GM18505 (cell line): Measurements from ENCODE around the gene FUT7.

ENCODE experiments used
- ATAC-seq: cut with Tn5 transposase; IDR thresholded peaks from one replicate; pipeline ENCODE4 v1.9.1; 2021; ENCODE audit not compliant: unreplicated experiment
- POLR2A ChIP-seq: IDR thresholded peaks from 4 replicates; pipeline ENCODE4 v1.6.1; 2011; ENCODE audit warnings: borderline replicate concordance; ENCODE audit not compliant: insufficient read depth, insufficient read length; ENCODE audit errors: extremely low read depth

FUT7 gene

DNA sequence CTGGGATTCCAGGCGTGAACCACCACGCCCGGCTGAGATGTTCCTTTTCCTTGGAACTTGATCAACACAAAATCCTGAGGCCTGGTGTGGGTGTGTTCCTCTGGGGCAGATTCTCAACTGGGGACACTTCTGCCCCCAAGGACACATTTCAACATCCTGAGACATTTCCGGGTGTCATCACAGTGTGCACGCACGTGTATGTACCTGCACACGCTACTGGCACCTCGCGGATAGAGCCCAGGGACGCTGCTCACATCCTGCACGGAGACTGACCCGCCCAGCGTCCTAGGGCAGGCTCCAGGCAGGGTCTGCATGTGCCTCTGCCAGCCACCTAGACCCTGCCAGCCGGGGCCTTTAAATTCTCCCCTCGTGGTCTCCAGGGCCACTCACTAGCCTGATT is 30.5 kb upstream of the FUT7 start:
- no peak for TF ChIP-seq POLR2A
- ATAC-seq, result no peak

DNA sequence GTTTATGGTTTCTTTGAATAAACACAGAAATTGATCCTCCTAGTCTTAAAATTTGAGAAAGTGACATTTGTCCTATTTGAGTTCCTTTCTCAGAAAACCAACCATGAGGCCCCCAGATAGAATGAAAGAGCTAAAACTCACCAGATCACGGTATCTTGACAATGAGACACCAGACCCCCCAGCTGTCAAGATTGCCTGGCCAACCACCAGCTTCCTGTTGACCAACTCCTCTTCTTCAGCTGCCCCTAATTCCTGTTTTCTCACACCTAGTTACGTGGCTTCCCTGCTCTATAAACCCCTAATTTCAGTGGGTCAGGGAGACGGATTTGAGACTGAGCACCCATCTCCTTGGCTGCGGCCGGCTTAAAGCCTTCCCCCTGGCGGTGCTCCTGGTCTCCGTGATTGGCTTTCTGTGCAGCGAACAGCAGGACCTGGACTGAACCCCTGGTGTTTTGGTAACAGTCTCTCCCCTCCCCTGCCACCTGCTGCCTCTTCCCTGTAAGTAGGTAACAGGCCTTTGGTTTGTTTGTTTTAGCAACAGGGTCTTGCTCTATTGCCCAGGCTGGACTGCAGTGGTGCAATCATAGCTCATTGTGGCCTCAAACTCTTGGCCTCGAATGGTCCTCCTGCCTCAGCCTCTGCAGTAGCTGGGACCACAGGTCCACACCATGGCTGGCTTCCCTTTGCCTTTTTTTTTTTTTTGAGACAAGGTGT is 26.8 kb upstream of the FUT7 start:
- no peak for ATAC-seq
- TF ChIP-seq POLR2A, result no peak

DNA sequence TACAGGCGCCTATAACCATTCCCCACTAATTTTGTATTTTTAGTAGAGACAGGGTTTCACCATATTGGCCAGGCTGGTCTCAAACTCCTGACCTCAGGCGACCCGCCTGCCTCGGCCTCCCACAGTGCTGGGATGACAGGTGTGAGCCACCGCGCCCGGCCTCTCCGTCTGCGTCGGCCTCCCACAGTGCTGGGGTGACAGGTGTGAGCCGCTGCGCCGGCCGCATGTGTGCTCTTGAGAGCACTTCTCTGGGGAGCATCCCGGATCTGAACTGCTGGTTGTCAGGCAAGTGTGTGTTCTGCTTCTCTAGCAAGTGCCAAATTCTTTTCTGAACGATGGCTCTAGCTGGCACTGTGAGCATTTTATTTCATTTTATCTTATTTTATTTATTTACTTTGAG is 25.7 kb upstream of the FUT7 start:
- TF ChIP-seq POLR2A, result no peak
- no peak for ATAC-seq

DNA sequence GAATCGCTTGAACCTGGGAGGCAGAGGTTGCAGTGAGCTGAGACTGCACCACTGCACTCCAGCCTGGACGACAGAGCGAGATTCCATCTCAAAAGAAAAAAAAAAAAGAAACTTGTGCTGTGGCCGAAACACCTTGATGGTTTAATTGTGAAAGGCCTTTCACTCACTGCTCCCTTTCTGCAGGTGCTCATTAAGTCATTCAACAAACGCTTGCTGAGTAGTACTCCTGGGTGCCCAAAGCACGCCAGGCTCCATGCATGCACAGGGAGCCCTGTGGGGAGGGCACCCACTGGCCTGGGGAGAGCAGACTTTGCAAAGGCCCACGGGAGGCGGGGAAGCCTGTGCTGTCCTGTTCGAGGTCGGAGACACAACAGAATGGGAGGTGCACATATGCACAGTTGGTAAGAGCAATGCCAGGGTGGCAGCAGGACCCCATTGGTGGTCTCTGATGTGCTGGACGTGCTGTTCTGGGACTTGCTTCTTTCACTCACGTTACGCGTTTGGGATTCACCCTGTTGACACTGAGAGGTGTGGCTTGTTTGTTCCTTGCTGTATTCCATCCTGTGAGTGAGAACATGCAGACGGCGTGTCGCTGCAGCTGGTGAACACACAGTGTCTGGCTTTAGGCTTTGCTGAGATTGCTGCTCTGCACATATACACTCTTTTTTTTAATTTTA is 25.0 kb upstream of the FUT7 start:
- no peak for ATAC-seq
- TF ChIP-seq POLR2A, result no peak

DNA sequence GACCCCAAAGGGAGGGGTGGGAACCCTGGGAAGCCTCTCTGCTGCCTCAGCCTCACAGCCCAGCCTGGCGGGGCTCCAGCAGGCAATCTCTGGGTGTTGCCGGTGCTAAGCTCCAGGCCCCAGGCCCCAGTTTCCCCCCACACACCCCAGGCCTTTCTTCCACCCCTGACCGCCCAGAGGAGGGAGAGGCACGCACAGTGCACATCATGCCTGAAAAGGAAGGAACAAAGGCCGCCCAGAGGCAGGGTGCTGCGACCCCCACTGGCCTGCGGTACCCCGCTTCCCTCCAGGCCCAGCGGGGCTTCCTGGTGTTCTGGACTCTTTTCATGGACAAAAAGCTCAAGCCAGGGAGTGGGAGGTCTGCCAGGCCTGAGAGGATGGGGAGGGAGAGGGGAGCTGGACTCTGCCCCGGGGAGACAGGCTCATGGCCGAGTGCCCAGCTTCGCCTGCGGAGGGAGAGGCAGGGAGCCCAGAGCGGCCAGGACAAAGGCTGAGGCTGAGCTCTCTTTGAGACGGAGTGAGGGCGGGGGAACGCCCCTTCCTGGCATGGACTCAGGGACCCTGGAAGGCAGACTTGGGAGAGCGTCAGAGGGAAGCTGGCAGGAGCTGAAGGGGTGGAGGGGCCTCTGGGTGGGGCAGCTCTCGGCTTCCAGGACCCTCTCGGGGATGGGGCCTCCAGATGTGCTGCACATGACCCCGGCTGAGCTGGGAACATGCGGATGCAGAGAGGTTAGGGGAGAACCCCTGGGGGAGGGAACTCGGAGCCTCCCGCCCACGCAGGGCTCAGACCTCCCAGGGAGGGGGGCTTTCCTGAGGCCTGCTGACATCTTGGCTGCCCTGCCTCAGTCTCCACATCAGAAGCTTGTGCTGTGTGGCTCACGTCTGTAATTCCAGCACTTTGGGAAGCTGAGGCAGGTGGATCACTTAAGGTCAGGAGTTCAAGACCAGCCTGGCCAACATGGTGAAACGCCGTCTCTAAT is 23.8 kb upstream of the FUT7 start:
- no peak for TF ChIP-seq POLR2A
- ATAC-seq, result no peak

DNA sequence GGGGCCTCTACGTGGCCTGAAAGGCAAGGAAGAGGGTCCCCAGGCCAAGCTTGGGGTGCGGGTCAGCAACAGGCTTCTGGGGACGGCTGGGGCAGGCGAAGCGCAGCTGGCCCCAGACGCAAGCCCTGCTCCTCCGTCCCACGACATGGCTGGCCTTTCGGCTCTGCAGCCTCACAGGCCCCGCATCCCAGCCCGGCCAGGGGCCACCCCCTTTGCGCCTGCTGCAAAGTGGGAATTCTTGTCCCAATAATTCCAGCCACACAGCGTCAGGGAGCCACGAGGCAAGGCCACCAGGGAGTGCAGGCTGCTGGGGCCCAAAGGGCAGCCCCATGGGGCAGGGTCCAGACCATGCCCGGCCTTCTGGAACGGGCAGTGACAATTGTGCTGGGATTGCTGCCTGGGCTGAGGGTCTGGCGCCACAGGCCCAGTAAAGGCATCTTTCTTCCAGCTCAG is 23.1 kb upstream of the FUT7 start:
- no peak for TF ChIP-seq POLR2A
- ATAC-seq, result no peak

DNA sequence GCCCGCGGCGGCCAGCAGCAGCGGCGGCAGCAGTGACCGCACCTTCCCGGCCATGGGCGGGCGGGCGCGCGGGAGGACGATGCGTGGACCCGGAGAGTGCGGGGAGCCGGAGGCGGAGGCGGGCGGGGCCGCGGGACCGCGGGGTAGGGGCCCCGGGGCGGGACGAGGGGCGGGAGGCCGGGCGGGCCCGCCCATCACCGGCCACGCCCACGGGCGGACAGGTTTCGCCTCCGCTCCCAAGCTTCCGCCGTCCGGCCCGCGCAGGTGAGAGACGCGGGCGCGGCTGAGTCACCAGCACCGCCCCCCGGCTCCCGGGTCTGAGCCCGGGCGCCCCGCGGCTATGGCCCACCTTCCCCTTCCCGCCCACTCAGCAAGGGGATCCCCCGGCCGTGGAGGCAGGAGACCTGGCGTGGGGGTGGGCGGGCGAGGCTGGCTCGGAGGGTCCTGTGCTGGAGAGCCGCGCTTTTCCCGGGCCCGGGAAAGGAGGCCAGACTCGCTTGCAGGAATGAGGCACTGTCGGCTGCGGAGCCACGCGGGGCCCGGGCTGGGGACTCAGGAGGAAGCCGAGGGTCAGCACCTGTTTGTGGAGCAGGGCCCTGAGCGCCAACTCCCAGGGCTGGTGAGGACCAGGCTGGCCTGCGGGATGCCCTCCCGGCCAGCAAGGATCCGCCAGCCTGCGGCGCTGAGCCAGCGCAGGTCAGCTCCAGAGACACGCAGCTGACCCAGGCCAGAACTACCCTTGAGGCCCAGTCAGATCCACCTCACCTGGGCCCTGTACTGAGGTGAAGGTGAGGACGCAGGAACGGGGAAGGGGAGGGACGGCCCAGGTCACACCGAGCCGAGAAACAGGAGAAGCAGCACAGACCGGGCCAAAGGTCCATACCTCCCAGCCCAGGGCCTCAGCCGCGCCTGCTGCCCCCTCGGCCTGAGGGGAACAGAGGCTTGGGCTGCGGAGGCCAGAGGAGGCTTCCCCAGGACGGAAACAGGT is 22.4 kb upstream of the FUT7 start, which contains the start of gene ENTPD2:
Gene ENTPD2 (minus strand): TSS at position 118 of the 988 bp plus-strand sequence. CDS start 64 bp downstream, at position 54.
- TF ChIP-seq POLR2A, result no peak
- no peak for ATAC-seq

DNA sequence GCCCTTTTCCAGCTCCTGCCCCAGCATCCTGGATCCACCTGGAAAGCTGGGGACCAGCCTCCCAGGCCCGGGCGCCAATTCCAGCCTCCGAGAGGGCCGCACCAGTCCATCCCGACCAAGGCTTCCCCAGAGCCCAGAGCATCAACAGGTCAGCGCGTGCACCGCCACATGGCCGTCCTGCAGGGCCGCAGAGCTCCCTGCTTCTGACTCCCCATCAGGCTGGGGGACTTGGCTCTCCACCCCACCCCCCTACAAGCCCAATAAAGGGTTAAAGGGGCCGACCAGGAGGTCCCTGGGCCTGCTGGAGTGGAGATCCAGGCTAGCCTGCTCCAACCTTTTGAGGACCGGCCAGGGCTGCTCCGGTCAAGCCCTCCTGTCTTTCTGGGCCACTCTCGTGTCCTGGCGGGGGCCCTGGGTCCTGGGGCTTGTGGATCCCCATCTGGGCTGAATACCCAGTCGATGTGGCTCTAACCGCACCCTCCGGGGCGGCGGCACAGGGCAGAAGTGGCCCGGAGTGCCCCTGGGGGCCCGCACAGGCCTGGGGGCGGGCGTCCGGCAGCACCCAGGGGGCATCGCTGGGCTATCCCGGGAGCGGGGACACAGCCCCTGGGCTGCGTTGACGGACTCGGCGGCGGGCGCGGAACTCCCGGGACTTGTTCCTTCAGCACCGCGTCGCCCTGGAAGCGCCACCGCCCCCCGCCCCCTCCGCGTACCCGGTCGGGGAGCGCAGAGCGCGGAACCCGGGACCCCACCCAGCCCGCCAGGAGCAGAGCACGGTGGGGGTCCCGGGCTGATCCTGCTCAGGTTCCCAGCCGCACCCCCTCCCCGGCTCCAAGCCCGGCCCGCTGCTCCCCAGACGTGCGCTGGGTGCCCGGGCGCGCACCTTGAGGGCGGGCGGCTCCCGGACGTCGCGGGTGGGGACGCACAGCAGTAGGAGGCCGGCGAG is 21.4 kb upstream of the FUT7 start:
- TF ChIP-seq POLR2A, result no peak
- ATAC-seq, result no peak

DNA sequence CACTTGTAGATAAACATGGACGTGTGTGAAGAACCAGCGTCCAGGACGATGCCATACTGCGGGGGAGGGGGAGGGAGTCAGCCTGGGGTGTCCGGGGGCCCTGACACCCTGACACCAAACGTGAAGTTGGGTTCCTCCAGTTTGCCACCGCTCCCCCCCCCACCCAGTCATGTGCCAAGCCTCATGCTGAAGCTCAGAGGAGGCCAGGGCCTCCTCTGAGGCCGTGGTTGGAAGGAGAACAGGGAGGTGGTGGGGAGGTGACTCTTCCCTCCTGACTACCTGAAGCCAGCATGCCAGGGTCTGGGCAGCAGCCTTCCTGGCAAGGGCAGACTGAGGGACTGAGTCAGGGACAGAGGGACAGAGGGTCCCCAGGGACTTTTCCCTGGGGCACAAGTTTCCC is 20.4 kb upstream of the FUT7 start:
- no peak for TF ChIP-seq POLR2A
- no peak for ATAC-seq

DNA sequence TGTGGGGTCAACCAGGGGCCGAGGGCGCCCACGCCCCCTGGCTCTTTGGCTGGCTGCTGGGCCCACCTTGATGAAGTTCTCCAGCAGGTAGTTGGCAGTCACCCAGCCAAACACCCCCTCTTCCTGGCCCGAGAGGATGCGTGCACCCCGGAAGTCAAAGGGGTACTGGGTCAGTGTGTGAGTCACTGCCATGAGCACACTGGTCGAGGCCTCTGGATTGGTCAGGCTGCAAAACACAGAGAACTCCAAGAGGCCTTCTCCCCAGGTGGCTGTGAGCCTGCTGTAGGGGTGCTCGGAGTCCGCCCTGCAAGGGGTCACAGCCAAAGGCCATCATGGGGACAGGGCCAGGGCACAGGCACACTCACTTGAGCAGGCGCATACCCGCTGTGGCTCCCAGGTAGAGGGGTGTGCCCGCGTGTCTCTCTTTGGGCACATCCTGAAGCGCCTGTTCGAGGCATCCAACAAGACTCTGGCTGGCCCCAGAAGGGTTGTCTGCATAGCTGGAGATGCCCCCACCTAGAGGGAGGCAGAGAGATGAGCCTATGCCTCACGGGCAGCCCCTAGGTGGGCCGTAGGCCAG is 19.3 kb upstream of the FUT7 start:
- ATAC-seq, result no peak
- TF ChIP-seq POLR2A, result no peak

DNA sequence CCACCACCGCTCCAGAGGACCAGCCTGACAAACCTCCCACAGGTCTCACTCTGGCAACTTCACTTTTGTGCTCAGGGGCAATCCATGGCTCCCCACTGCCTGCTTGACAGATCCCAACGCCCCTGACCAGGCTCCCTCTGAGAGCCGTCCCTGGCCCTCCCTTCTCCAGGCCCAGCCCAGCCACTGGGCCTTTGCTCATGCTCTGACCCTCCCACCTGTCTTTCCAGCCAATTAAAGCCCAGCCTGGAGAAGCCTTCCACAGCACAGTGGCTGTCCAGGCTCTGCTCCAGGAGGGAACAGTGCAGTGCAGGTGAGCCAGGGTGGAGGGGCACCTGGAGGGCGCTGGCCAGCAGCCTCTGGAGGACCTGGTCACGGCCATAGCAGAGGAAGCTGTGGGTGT is 18.7 kb upstream of the FUT7 start:
- TF ChIP-seq POLR2A, result no peak
- no peak for ATAC-seq
